ENCODE data around the gene BARX2.

Gene BARX2

GRCh38 chr11:129416080-129416820 is 40.6 kb downstream of the BARX2 start:
- no peak overlapping the region for H3K4me3 ChIP-seq (ENCODE audit: severe bottlenecking)
- no peak overlapping the region for H3K27ac ChIP-seq (ENCODE audit: poor library complexity, severe bottlenecking)
- H3K27me3 ChIP-seq (ENCODE audit: insufficient read depth, poor library complexity, severe bottlenecking) = no peaks in the 10 kb centered on the region
- DNase-seq (ENCODE audit: low spot score) = no peak
- no peak for TF ChIP-seq CTCF (IDR thresholded peaks at IDR 0.05; ENCODE audit: poor library complexity, severe bottlenecking)
- H3K4me1 ChIP-seq (ENCODE audit: insufficient read depth, poor library complexity, severe bottlenecking) = no peaks in the 10 kb centered on the region
- H3K9me3 ChIP-seq (ENCODE audit: severe bottlenecking) = no peaks in the 10 kb centered on the region
- no peaks in the 10 kb centered on the region for H3K36me3 ChIP-seq (ENCODE audit: low read depth)
- no peak for ATAC-seq (ENCODE audit: low read depth)

GRCh38 chr11:129417458-129417857 is 41.8 kb downstream of the BARX2 start:
- TF ChIP-seq CTCF (IDR thresholded peaks at IDR 0.05; ENCODE audit: poor library complexity, severe bottlenecking) = no peak
- ATAC-seq (ENCODE audit: low read depth) = no peak
- H3K27me3 ChIP-seq (ENCODE audit: insufficient read depth, poor library complexity, severe bottlenecking) = no peaks in the 10 kb centered on the region
- no peak overlapping the region for H3K27ac ChIP-seq (ENCODE audit: poor library complexity, severe bottlenecking)
- H3K4me1 ChIP-seq (ENCODE audit: insufficient read depth, poor library complexity, severe bottlenecking) = no peaks in the 10 kb centered on the region
- DNase-seq (ENCODE audit: low spot score) = no peak
- H3K4me3 ChIP-seq (ENCODE audit: severe bottlenecking) = no peak overlapping the region
- H3K36me3 ChIP-seq (ENCODE audit: low read depth) = no peaks in the 10 kb centered on the region
- H3K9me3 ChIP-seq (ENCODE audit: severe bottlenecking) = no peaks in the 10 kb centered on the region

- no peaks in the 10 kb centered on the region for H3K36me3 ChIP-seq (ENCODE audit: low read depth)
- H3K4me1 ChIP-seq (ENCODE audit: insufficient read depth, poor library complexity, severe bottlenecking) = no peaks in the 10 kb centered on the region
- H3K27ac ChIP-seq (ENCODE audit: poor library complexity, severe bottlenecking) = no peak overlapping the region
- ATAC-seq (ENCODE audit: low read depth) (no peak), DNase-seq (ENCODE audit: low spot score) (no peak)
- no peaks in the 10 kb centered on the region for H3K27me3 ChIP-seq (ENCODE audit: insufficient read depth, poor library complexity, severe bottlenecking)
- TF ChIP-seq CTCF (IDR thresholded peaks at IDR 0.05; ENCODE audit: poor library complexity, severe bottlenecking) = no peak
- H3K9me3 ChIP-seq (ENCODE audit: severe bottlenecking) = no peaks in the 10 kb centered on the region
- no peak overlapping the region for H3K4me3 ChIP-seq (ENCODE audit: severe bottlenecking)
These were observed 42.4 kb downstream of the BARX2 start for GRCh38 chr11:129418039-129418438.

GRCh38 chr11:129419386-129419785 is 43.7 kb downstream of the BARX2 start:
- H3K9me3 ChIP-seq (ENCODE audit: severe bottlenecking) = no peaks in the 10 kb centered on the region
- no peak overlapping the region for H3K4me3 ChIP-seq (ENCODE audit: severe bottlenecking)
- H3K36me3 ChIP-seq (ENCODE audit: low read depth) = no peaks in the 10 kb centered on the region
- ATAC-seq (ENCODE audit: low read depth) (no peak), DNase-seq (ENCODE audit: low spot score) (no peak)
- H3K27me3 ChIP-seq (ENCODE audit: insufficient read depth, poor library complexity, severe bottlenecking) = no peaks in the 10 kb centered on the region
- H3K4me1 ChIP-seq (ENCODE audit: insufficient read depth, poor library complexity, severe bottlenecking) = no peaks in the 10 kb centered on the region
- no peak overlapping the region for H3K27ac ChIP-seq (ENCODE audit: poor library complexity, severe bottlenecking)
- no peak for TF ChIP-seq CTCF (IDR thresholded peaks at IDR 0.05; ENCODE audit: poor library complexity, severe bottlenecking)

GRCh38 chr11:129423426-129423825 is 47.8 kb downstream of the BARX2 start:
- ATAC-seq (ENCODE audit: low read depth) = no peak
- H3K4me1 ChIP-seq (ENCODE audit: insufficient read depth, poor library complexity, severe bottlenecking) = no peaks in the 10 kb centered on the region
- H3K4me3 ChIP-seq (ENCODE audit: severe bottlenecking) = no peak overlapping the region
- DNase-seq (ENCODE audit: low spot score) = no peak
- no peaks in the 10 kb centered on the region for H3K36me3 ChIP-seq (ENCODE audit: low read depth)
- TF ChIP-seq CTCF (IDR thresholded peaks at IDR 0.05; ENCODE audit: poor library complexity, severe bottlenecking) = no peak
- H3K27ac ChIP-seq (ENCODE audit: poor library complexity, severe bottlenecking) = no peak overlapping the region
- H3K27me3 ChIP-seq (ENCODE audit: insufficient read depth, poor library complexity, severe bottlenecking) = no peaks in the 10 kb centered on the region
- H3K9me3 ChIP-seq (ENCODE audit: severe bottlenecking) = no peaks in the 10 kb centered on the region
